ENCODE measurements around the gene LRRC58.
A peak's percentile ranks its signal among the peaks of the same experiment; 100 is the strongest.
"Not testable (repeated sequence)": the region's sequence is repeated elsewhere in the genome, so short reads cannot be mapped to it uniquely, and the experiment has no call there.

The LRRC58 gene

GRCh38 chr3:120348991-120349854 lies at the start of gene LRRC58:
Gene LRRC58, minus strand, starts transcription at chr3:120349354. Its CDS starts 111 bp downstream, at chr3:120349243.
- TF ChIP-seq CTCF (IDR thresholded peaks at IDR 0.05; ENCODE audit: low read depth, low read length) = peak; percentile 5
- DNase-seq (ENCODE audit: extremely low read depth, low read depth) = peak; percentile 82

GRCh38 chr3:120396469-120396868 lies 47.3 kb upstream of the LRRC58 start:
- TF ChIP-seq CTCF (IDR thresholded peaks at IDR 0.05; ENCODE audit: low read depth, low read length) = no peak
- no peak for DNase-seq (ENCODE audit: extremely low read depth, low read depth)

DNA sequence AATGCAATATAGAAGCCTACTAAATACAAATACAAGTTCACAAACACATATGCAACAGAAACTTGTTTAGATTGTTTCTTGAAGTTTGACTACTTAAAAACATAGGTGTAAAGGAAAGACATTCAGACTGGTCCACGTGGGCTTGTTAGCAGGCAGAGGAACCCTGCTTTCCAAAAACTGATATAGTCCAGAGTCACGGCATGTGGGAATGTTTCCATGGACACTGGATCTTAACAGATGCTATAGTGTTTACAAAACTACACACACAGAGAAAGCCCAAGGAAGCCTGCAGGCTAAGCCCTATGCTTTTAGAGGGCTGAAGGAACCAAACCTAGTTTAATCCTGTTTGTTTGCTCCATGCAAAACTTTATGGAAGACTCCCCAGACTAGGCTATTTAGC lies 45.2 kb upstream of the LRRC58 start:
- no peak for TF ChIP-seq CTCF (IDR thresholded peaks at IDR 0.05; ENCODE audit: low read depth, low read length)
- DNase-seq (ENCODE audit: extremely low read depth, low read depth) = no peak

DNA sequence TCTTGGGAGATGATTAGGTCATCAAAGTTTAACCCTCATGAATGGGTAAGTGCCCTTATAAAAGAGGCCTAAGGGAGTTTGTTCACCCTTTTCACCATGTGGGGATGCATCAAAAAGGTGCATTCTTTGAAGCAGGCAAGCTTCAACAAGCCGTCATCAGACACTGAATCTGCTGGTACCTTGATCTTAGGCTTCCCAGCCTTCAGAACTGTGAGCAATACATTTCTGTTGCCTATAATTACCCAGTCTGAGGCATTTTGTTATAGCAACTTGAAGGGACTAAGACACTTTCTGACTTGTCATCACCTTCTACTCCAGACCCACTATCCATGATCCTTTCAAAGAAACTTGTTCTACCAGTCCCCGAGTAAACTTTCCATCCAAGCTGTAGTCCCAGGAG lies 44.6 kb upstream of the LRRC58 start:
- no peak for TF ChIP-seq CTCF (IDR thresholded peaks at IDR 0.05; ENCODE audit: low read depth, low read length)
- no peak for DNase-seq (ENCODE audit: extremely low read depth, low read depth)

DNA sequence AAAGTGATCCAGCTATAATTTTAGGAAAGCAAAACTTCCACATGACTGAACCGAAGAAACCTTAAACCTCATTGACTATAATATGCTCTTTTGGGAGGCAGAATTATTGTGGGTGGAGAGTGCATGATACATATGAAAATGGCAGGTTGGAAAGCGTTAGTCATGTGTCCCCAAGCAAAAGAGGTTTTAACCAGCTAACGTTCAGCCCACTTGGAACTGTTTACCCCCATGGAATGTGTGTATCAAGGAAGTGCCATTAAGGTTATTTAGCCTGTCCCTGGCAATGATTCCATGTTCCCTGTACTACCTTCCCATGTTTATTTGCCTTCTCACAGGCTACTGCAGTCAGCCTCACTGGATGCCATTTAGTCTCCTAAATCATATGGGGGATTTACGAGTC lies 44.1 kb upstream of the LRRC58 start:
- no peak for TF ChIP-seq CTCF (IDR thresholded peaks at IDR 0.05; ENCODE audit: low read depth, low read length)

DNA sequence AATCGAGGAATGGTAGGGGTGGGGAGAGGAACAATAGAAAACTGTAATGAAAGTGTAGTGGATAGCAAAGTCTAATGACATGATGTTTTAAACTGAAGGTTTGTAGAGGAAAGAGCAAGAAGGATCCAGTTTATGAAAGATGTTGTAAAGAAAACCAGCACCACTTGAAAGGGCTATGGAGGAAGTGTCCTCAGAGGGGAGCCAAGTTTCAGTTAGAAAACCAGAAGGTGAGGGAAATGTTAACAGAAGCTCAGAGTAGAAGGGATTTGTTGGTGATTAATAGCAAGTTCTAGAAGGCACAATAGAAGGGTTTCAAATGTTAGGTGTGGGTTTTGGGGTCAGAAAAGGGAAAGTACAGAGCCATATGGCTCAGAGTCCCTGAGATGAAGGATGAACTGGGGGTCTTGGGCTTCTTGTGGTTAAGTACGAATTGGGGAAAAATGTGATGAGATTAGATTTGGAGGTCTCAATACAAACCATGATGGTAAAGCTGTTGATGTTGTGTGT lies 33.8 kb upstream of the LRRC58 start:
- no peak for TF ChIP-seq CTCF (IDR thresholded peaks at IDR 0.05; ENCODE audit: low read depth, low read length)
- no peak for DNase-seq (ENCODE audit: extremely low read depth, low read depth)

More for the DNA sequence above, 44.1 kb upstream of the LRRC58 start:
- DNase-seq (ENCODE audit: extremely low read depth, low read depth) = no peak

DNA sequence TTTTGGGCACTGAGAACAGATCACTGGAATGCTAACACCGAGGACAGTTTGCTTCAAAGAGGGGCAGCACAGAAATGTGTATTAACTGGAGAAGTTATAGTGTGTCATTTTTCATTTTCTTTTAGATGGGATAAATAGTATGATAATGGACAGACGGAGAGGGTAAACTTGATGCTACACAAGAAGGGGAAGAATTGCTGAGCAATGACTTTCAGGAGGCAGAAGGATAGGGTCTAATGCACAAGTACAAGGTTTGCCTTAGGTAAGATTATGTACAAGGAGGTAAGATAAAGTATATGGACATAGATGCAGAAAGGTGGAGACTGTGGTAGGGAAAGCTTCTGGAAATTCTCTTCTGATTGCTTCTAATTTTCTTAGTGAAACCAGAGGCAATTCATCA lies 32.3 kb upstream of the LRRC58 start:
- no peak for DNase-seq (ENCODE audit: extremely low read depth, low read depth)
- no peak for TF ChIP-seq CTCF (IDR thresholded peaks at IDR 0.05; ENCODE audit: low read depth, low read length)

DNA sequence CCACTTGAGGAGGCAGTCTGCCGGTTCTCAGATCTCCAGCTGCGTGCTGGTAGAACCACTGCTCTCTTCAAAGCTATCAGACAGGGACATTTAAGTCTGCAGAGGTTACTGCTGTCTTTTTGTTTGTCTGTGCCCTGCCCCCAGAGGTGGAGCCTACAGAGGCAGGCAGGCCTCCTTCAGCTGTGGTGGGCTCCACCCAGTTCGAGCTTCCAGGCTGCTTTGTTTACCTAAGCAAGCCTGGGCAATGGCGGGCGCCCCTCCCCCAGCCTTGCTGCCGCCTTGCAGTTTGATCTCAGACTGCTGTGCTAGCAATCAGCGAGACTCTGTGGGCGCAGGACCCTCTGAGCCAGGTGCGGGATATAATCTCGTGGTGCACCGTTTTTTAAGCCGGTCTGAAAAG lies 28.8 kb upstream of the LRRC58 start:
- DNase-seq (ENCODE audit: extremely low read depth, low read depth) = not testable (repeated sequence)

All from AG09319 (cell line).